ENCODE data around the gene KIF20B. TPM values are rescaled to one million over a fixed set of nuclear protein-coding genes. Genes with fewer than 3 reads are reported as not detected.
A peak's percentile ranks its signal among the peaks of the same experiment; 100 is the strongest.

Gene KIF20B
- total and polyA plus RNA-seq, 2 experiments from 2014 or later: 8.3 to 12.1 TPM

DNA sequence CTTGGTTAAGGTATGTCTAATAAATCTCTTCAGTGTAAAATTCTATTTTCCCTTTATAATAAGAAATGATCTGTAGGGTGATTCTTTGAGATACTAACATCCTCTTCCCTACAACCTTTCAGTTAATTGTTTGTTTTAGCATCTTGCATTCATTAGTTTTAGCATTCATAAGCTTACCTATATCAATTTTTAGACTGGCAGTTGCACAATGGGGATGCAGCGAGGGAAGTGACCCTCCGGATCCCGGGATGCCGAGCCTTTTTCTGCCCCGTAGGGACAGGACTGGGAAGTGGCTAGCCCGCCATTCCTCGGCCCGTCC is 508 bp upstream of the KIF20B start:
- TF ChIP-seq, protein P1, sequence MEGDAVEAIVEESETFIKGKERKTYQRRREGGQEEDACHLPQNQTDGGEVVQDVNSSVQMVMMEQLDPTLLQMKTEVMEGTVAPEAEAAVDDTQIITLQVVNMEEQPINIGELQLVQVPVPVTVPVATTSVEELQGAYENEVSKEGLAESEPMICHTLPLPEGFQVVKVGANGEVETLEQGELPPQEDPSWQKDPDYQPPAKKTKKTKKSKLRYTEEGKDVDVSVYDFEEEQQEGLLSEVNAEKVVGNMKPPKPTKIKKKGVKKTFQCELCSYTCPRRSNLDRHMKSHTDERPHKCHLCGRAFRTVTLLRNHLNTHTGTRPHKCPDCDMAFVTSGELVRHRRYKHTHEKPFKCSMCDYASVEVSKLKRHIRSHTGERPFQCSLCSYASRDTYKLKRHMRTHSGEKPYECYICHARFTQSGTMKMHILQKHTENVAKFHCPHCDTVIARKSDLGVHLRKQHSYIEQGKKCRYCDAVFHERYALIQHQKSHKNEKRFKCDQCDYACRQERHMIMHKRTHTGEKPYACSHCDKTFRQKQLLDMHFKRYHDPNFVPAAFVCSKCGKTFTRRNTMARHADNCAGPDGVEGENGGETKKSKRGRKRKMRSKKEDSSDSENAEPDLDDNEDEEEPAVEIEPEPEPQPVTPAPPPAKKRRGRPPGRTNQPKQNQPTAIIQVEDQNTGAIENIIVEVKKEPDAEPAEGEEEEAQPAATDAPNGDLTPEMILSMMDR (IDR thresholded peaks at IDR 0.05; ENCODE audit: low read depth, low read length): no peak
- H3K27ac ChIP-seq: peak overlapping the region; percentile 92
- H3K4me1 ChIP-seq (ENCODE audit: low read depth): peaks cover 32% of the 10 kb centered on the region
- H3K9me3 ChIP-seq (ENCODE audit: low read depth): no peaks in the 10 kb centered on the region
- no peaks in the 10 kb centered on the region for H3K27me3 ChIP-seq
- no peaks in the 10 kb centered on the region for H3K36me3 ChIP-seq
- DNase-seq (ENCODE audit: low read depth in 1 of 2, low spot score in 1 of 2): no peak
- H3K4me3 ChIP-seq: peak overlapping the region; percentile 73

DNA sequence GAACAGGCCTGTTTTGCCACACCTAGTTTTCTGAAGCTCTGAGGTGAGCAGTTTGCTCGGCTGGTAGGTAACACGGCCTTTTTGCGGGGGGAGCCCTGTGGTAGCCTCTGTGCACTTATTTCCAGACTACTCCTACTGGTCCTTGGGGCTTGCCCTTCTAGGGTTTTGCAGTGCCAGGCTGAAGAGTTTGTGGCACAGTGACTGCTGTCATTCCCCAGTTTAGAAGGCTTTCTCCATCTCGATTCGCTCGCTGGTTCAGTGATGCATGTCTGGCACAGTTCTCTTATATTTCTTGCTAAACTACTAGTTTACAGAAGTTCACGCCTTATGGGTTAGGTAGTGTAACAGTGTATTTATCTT is 711 bp downstream of the KIF20B start:
- Histone ChIP-seq H3K9me3 (ENCODE audit: low read depth) (no peaks in the 10 kb centered on the region), H3K27ac (no peak overlapping the region), H3K4me3 (peak overlapping the region; percentile 73), H3K4me1 (ENCODE audit: low read depth) (peaks cover 28% of the 10 kb centered on the region), H3K36me3 (no peaks in the 10 kb centered on the region), H3K27me3 (no peaks in the 10 kb centered on the region)
- DNase-seq (ENCODE audit: low read depth in 1 of 2, low spot score in 1 of 2): no peak
- TF ChIP-seq, protein P1 (IDR thresholded peaks at IDR 0.05; ENCODE audit: low read depth, low read length): no peak

DNA sequence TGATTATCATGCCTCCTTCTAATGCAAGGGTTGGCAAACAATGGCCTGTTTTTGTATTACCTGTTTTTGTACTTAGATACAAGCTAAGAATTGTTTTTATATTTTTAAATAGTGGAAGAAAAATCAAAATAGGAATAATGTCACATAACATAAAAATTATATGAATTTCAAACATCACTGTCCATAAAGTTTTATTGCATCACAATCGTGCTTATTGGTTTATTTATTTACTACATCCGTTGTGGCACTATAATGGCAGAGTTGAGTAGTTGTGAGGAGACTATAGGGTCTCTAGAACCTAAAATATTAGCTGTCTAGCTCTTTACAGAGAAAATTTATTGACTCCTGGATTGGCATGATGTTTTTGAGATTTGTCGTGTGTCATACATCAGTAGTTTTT is 4.1 kb downstream of the KIF20B start:
- H3K9me3 ChIP-seq (ENCODE audit: low read depth): no peaks in the 10 kb centered on the region
- no peak for DNase-seq (ENCODE audit: low read depth in 1 of 2, low spot score in 1 of 2)
- no peak overlapping the region for H3K27ac ChIP-seq
- TF ChIP-seq, protein P1 (IDR thresholded peaks at IDR 0.05; ENCODE audit: low read depth, low read length): no peak
- H3K4me1 ChIP-seq (ENCODE audit: low read depth): peaks cover 12% of the 10 kb centered on the region
- H3K36me3 ChIP-seq: no peaks in the 10 kb centered on the region
- no peaks in the 10 kb centered on the region for H3K27me3 ChIP-seq
- H3K4me3 ChIP-seq: no peak overlapping the region

DNA sequence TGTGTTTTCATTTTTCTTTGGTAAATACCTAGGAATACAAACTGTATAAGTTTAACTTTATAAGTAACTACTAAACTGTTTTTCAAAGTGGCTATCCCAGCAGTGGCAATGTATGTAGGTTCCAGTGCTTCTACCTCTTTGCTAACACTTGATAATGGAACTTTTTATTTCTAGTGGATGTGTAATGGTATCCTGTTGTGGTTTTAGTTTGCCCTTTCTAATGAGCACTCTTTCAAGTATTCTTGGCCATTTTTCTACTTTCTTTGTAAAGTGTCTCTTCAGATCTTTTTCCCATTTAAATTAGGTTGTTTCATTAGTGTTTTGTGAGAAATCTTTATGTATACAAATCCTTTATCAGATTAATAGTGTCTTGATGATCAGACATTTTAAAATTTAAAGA is 4.6 kb downstream of the KIF20B start:
- Histone ChIP-seq H3K27me3 (no peaks in the 10 kb centered on the region), H3K27ac (no peak overlapping the region), H3K9me3 (ENCODE audit: low read depth) (no peaks in the 10 kb centered on the region), H3K4me1 (ENCODE audit: low read depth) (peaks cover 8% of the 10 kb centered on the region), H3K4me3 (no peak overlapping the region), H3K36me3 (no peaks in the 10 kb centered on the region)
- TF ChIP-seq, protein P1 (IDR thresholded peaks at IDR 0.05; ENCODE audit: low read depth, low read length): no peak
- DNase-seq (ENCODE audit: low read depth in 1 of 2, low spot score in 1 of 2): peak in 1 of 2 donors; percentile 31

DNA sequence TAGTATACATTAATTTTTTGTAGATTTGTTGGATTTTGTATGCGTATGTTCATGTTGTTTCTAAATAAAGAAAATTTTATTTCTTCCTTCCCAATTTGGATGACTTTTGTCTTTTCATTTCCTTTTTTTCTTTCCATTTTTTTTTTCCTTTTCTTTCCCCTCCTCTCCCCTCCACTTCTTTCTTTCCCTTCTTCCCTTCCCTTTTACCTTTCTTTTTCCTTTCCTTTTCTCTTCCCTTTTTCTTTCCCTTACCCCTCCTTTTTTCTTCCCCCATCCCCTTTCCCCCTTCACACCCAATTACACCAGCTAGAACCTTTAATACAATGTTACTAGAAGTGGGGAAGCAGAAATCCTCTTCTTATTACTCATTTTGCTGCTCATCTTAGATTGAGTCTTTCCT is 6.0 kb downstream of the KIF20B start:
- Histone ChIP-seq H3K9me3 (ENCODE audit: low read depth) (no peaks in the 10 kb centered on the region), H3K4me1 (ENCODE audit: low read depth) (peaks cover 4% of the 10 kb centered on the region), H3K36me3 (peaks cover under 1% of the 10 kb centered on the region), H3K4me3 (no peak overlapping the region), H3K27ac (no peak overlapping the region), H3K27me3 (no peaks in the 10 kb centered on the region)
- DNase-seq (ENCODE audit: low read depth in 1 of 2, low spot score in 1 of 2): no peak
- TF ChIP-seq, protein P1 (IDR thresholded peaks at IDR 0.05; ENCODE audit: low read depth, low read length): no peak

DNA sequence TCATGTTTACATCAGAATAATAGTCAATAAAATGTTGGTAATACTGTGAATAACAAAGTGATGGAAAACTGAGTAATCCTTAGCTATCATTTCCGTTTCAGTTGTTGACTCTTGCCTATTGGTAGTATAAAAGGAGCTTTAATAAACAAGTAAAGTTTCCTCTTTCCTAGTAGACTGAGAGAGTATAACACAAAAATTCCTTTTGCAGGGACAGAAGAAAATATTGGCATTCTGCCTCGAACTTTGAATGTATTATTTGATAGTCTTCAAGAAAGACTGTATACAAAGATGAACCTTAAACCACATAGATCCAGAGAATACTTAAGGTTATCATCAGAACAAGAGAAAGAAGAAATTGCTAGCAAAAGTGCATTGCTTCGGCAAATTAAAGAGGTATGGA is 9.4 kb downstream of the KIF20B start:
- no peak overlapping the region for H3K27ac ChIP-seq
- TF ChIP-seq, protein P1 (IDR thresholded peaks at IDR 0.05; ENCODE audit: low read depth, low read length): no peak
- peaks cover 5% of the 10 kb centered on the region for H3K36me3 ChIP-seq
- no peaks in the 10 kb centered on the region for H3K4me1 ChIP-seq (ENCODE audit: low read depth)
- H3K9me3 ChIP-seq (ENCODE audit: low read depth): no peaks in the 10 kb centered on the region
- H3K4me3 ChIP-seq: no peak overlapping the region
- no peaks in the 10 kb centered on the region for H3K27me3 ChIP-seq
- DNase-seq (ENCODE audit: low read depth in 1 of 2, low spot score in 1 of 2): peak in 1 of 2 donors; percentile 38

All from cardiac muscle cell (in vitro differentiated cells and primary cell).